ENCODE data around the gene EPHA8. TPM values are rescaled to one million over a fixed set of nuclear protein-coding genes. Genes with fewer than 3 reads are reported as not detected.

Gene EPHA8
- total RNA-seq: 0.51 and 0.55 TPM in 2 replicates
- long read RNA-seq: 0 reads

GRCh38 chr1:22562584-22563583 lies at the start of gene EPHA8:
TSS of gene EPHA8 (plus strand) at chr1:22563489. CDS start at chr1:22563636, 147 bp downstream.
- Mint-ChIP-seq H3K27me3 (ENCODE audit: unreplicated experiment) (peaks cover 79% of the 10 kb centered on the region), H3K4me3 (ENCODE audit: unreplicated experiment) (peak within 1 kb of the TSS; percentile 65), H3K27ac (ENCODE audit: unreplicated experiment) (no peak within 1 kb of the TSS), H3K36me3 (ENCODE audit: unreplicated experiment) (no peaks in the 10 kb centered on the region), H3K9me3 (ENCODE audit: unreplicated experiment) (no peaks in the 10 kb centered on the region), H3K4me1 (ENCODE audit: unreplicated experiment) (peaks cover 19% of the 10 kb centered on the region)
- DNase-seq (ENCODE audit: extremely low spot score, unreplicated experiment): no peak
- no peak for TF ChIP-seq CTCF (IDR thresholded peaks at IDR 0.05)

GRCh38 chr1:22516906-22517571 lies 46.2 kb upstream of the EPHA8 start:
- H3K4me1 Mint-ChIP-seq (ENCODE audit: unreplicated experiment): no peaks in the 10 kb centered on the region
- no peak overlapping the region for H3K27ac Mint-ChIP-seq (ENCODE audit: unreplicated experiment)

DNA sequence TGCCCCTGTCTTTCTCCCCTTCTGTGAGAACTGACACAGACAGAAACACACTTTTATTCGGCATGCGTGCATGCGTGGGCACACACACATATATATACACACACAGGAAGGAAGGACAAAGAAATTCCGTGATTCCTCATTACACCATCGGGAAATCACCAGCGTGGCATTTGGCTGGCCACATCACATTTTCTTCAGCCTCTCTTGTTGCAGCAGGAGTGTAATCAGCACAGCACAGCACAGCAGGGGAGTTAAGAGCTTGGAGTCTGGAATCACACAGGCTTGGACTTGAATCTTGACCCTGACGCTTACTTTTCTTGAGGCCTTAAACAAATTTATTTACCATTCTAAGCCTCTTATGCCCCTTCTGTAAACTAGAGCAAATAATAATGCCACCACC lies 45.3 kb upstream of the EPHA8 start:
- no peak for DNase-seq (ENCODE audit: extremely low spot score, unreplicated experiment)
- H3K36me3 Mint-ChIP-seq (ENCODE audit: unreplicated experiment): peaks cover 64% of the 10 kb centered on the region
- no peaks in the 10 kb centered on the region for H3K9me3 Mint-ChIP-seq (ENCODE audit: unreplicated experiment)

More at GRCh38 chr1:22516906-22517571, 46.2 kb upstream of the EPHA8 start:
- Mint-ChIP-seq H3K36me3 (ENCODE audit: unreplicated experiment) (peaks cover 62% of the 10 kb centered on the region), H3K9me3 (ENCODE audit: unreplicated experiment) (no peaks in the 10 kb centered on the region), H3K4me3 (ENCODE audit: unreplicated experiment) (no peak overlapping the region), H3K27me3 (ENCODE audit: unreplicated experiment) (no peaks in the 10 kb centered on the region)
- no peak for TF ChIP-seq CTCF (IDR thresholded peaks at IDR 0.05)
- no peak for DNase-seq (ENCODE audit: extremely low spot score, unreplicated experiment)

DNA sequence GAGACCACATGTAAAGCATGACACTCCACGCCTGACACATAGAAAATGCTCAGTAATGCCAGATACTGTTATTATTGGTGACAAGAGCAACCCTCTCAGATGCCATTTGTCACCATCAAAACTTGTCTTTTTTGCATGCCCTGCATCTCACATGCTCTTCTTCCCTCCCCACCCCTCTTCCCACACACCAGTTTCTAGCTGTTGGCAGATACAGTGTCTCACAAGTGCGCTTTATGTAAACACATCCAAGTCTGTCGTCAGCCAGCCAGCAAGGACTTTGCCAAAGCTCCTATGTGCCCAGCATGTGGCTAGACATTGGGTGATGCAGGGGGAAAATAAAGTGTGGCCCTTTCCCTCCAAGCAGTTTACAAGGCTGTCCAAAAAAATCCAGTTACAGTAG lies 44.9 kb upstream of the EPHA8 start:
- H3K4me3 Mint-ChIP-seq (ENCODE audit: unreplicated experiment): no peak overlapping the region
- no peak for TF ChIP-seq CTCF (IDR thresholded peaks at IDR 0.05)

More for the DNA sequence above, 45.3 kb upstream of the EPHA8 start:
- no peaks in the 10 kb centered on the region for H3K4me1 Mint-ChIP-seq (ENCODE audit: unreplicated experiment)
- H3K27ac Mint-ChIP-seq (ENCODE audit: unreplicated experiment): no peak overlapping the region
- H3K27me3 Mint-ChIP-seq (ENCODE audit: unreplicated experiment): no peaks in the 10 kb centered on the region
- no peak for TF ChIP-seq CTCF (IDR thresholded peaks at IDR 0.05)
- no peak overlapping the region for H3K4me3 Mint-ChIP-seq (ENCODE audit: unreplicated experiment)

DNA sequence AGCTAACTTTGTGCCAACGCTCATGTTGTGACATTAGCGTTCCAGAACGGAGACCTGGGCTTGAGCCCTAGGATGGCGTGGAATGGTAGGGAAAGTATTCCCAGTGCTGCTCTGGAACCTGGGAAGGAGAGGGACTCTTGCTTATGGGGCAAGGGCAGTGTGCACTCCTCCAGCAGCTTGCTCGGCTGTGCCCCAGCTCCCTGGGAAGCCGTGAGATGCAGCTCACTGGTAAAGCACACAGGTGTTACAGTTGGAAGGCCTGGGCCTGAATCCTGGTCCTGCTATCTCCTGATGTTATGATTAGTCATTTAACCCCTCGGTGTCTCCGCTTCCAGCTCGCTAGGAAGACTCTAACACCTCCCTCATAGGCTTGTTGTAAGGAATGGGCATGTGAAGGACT lies 42.4 kb upstream of the EPHA8 start:
- Mint-ChIP-seq H3K9me3 (ENCODE audit: unreplicated experiment) (no peaks in the 10 kb centered on the region), H3K36me3 (ENCODE audit: unreplicated experiment) (peaks cover 55% of the 10 kb centered on the region)

More for the DNA sequence above, 44.9 kb upstream of the EPHA8 start:
- Mint-ChIP-seq H3K27ac (ENCODE audit: unreplicated experiment) (no peak overlapping the region), H3K36me3 (ENCODE audit: unreplicated experiment) (peaks cover 63% of the 10 kb centered on the region), H3K4me1 (ENCODE audit: unreplicated experiment) (no peaks in the 10 kb centered on the region), H3K27me3 (ENCODE audit: unreplicated experiment) (no peaks in the 10 kb centered on the region), H3K9me3 (ENCODE audit: unreplicated experiment) (no peaks in the 10 kb centered on the region)
- DNase-seq (ENCODE audit: extremely low spot score, unreplicated experiment): no peak

More for the DNA sequence above, 42.4 kb upstream of the EPHA8 start:
- H3K27ac Mint-ChIP-seq (ENCODE audit: unreplicated experiment): no peak overlapping the region
- no peaks in the 10 kb centered on the region for H3K27me3 Mint-ChIP-seq (ENCODE audit: unreplicated experiment)
- no peak for DNase-seq (ENCODE audit: extremely low spot score, unreplicated experiment)
- no peak for TF ChIP-seq CTCF (IDR thresholded peaks at IDR 0.05)
- H3K4me3 Mint-ChIP-seq (ENCODE audit: unreplicated experiment): no peak overlapping the region
- no peaks in the 10 kb centered on the region for H3K4me1 Mint-ChIP-seq (ENCODE audit: unreplicated experiment)

All from osteocyte (in vitro differentiated cells).